Lower lobe of right lung (tissue), 2 donors: ENCODE measurements around the gene HELZ. TPM values are rescaled to one million over a fixed set of nuclear protein-coding genes. Genes with fewer than 3 reads are reported as not detected.
"Not testable (repeated sequence)": the region's sequence is repeated elsewhere in the genome, so short reads cannot be mapped to it uniquely, and the experiment has no call there.

Experiments used
- ATAC-seq, 2 donors: fragments of 200-7000 bp; cut with Tn5 transposase; one replicate each; pipeline ENCODE4 v1.9.1; 2020 to 2022; ENCODE audit warnings: mild to moderate bottlenecking in 2 of 2, moderate library complexity in 2 of 2
- DNase-seq: peaks from one replicate; pipeline ENCODE4 v3.0.0-alpha.2; 2020
- H3K27ac ChIP-seq: fragments of 200-600 bp; one replicate; pipeline ENCODE4 v1.8.0; 2022
- H3K27me3 ChIP-seq: fragments of 200-600 bp; one replicate; pipeline ENCODE4 v1.8.0; 2022; ENCODE audit warnings: low read depth
- H3K36me3 ChIP-seq: fragments of 200-600 bp; one replicate; pipeline ENCODE4 v1.8.0; 2022; ENCODE audit warnings: mild to moderate bottlenecking
- H3K4me1 ChIP-seq: fragments of 200-600 bp; one replicate; pipeline ENCODE4 v1.8.0; 2022
- H3K4me3 ChIP-seq: fragments of 200-600 bp; one replicate; pipeline ENCODE4 v1.8.0; 2022; ENCODE audit warnings: mild to moderate bottlenecking
- H3K9me3 ChIP-seq: fragments of 200-600 bp; one replicate; pipeline ENCODE4 v1.8.0; 2022
- CTCF ChIP-seq: fragments of 200-600 bp; IDR thresholded peaks from one replicate; pipeline ENCODE4 v1.8.0; 2022; ENCODE audit warnings: antibody characterized with exemption, mild to moderate bottlenecking
- intact Hi-C: fragments of 100-400 bp; cut with DNase I; formaldehyde crosslinking; loops from one replicate; pipeline ENCODE4 v1.11.0; 2022
- total RNA-seq: library from RNA; stranded (reverse); fragmentation: NEBNext Ultra II Directional; extraction: Animal tissue kit (Norgen Biotek cat#: 25700); gene quantifications from one replicate; pipeline ENCODE4 v1.2.1, GENCODE V29; 2021
- donor health status: DM: no; HTN: yes; CAD: no; lungs with severe emphysema.

Gene HELZ
- total RNA-seq, 1 donor from 2014 or later = 68.9 TPM

- intact Hi-C loops = no loop called here
- H3K9me3 ChIP-seq = no peaks in the 10 kb centered on the region
- H3K4me1 ChIP-seq = no peaks in the 10 kb centered on the region
- H3K36me3 ChIP-seq = peaks cover 80% of the 10 kb centered on the region
- ATAC-seq = no peak
- no peak for TF ChIP-seq CTCF
- no peak overlapping the region for H3K4me3 ChIP-seq
- no peaks in the 10 kb centered on the region for H3K27me3 ChIP-seq
- no peak overlapping the region for H3K27ac ChIP-seq
- no peak for DNase-seq
These were observed 96.6 kb downstream of the HELZ start for GRCh38 chr17:67148352-67148751.

- Histone ChIP-seq H3K27ac (no peak overlapping the region), H3K4me1 (no peaks in the 10 kb centered on the region), H3K27me3 (no peaks in the 10 kb centered on the region), H3K36me3 (peaks cover 81% of the 10 kb centered on the region), H3K4me3 (no peak overlapping the region), H3K9me3 (no peaks in the 10 kb centered on the region)
- intact Hi-C loops = no loop called here
- ATAC-seq = no peak
- TF ChIP-seq CTCF = no peak
- DNase-seq = no peak
These were observed 99.7 kb downstream of the HELZ start for GRCh38 chr17:67145183-67145805.

GRCh38 chr17:67143318-67143717 is 101.7 kb downstream of the HELZ start:
- no peak for TF ChIP-seq CTCF
- no peak for ATAC-seq
- Histone ChIP-seq H3K4me3 (no peak overlapping the region), H3K27ac (no peak overlapping the region), H3K4me1 (no peaks in the 10 kb centered on the region), H3K9me3 (no peaks in the 10 kb centered on the region), H3K36me3 (peaks cover 75% of the 10 kb centered on the region), H3K27me3 (no peaks in the 10 kb centered on the region)
- intact Hi-C loops = no loop called here
- no peak for DNase-seq

GRCh38 chr17:67142030-67142429 is 103.0 kb downstream of the HELZ start:
- intact Hi-C loops, H3K4me1 ChIP-seq: not testable (repeated sequence)
- H3K36me3 ChIP-seq = peaks cover 75% of the 10 kb centered on the region

GRCh38 chr17:67139784-67140665 is 105.0 kb downstream of the HELZ start:
- intact Hi-C loops = no loop called here
- no peak overlapping the region for H3K4me3 ChIP-seq
- DNase-seq (no peak), ATAC-seq (no peak)
- no peaks in the 10 kb centered on the region for H3K9me3 ChIP-seq
- H3K27me3 ChIP-seq = no peaks in the 10 kb centered on the region
- H3K27ac ChIP-seq = no peak overlapping the region
- TF ChIP-seq CTCF = no peak
- no peaks in the 10 kb centered on the region for H3K4me1 ChIP-seq
- peaks cover 76% of the 10 kb centered on the region for H3K36me3 ChIP-seq

More at GRCh38 chr17:67142030-67142429, 103.0 kb downstream of the HELZ start:
- H3K27ac ChIP-seq, H3K9me3 ChIP-seq, DNase-seq, H3K27me3 ChIP-seq, H3K4me3 ChIP-seq, ATAC-seq: not testable (repeated sequence)

GRCh38 chr17:67139289-67139688 is 105.7 kb downstream of the HELZ start:
- intact Hi-C loops = no loop called here
- DNase-seq (no peak), ATAC-seq (no peak)
- TF ChIP-seq CTCF = no peak
- no peaks in the 10 kb centered on the region for H3K9me3 ChIP-seq
- H3K27me3 ChIP-seq = no peaks in the 10 kb centered on the region
- H3K4me1 ChIP-seq = no peaks in the 10 kb centered on the region
- H3K4me3 ChIP-seq = no peak overlapping the region
- H3K27ac ChIP-seq = no peak overlapping the region
- H3K36me3 ChIP-seq = peaks cover 69% of the 10 kb centered on the region
